GM10847 (cell line): ENCODE measurements around the gene RNF123.

Source experiments
- POLR2A ChIP-seq: IDR thresholded peaks from 2 replicates; pipeline ENCODE4 v1.6.1; 2011; ENCODE audit not compliant: insufficient read length; ENCODE audit errors: extremely low read depth

The RNF123 gene

DNA sequence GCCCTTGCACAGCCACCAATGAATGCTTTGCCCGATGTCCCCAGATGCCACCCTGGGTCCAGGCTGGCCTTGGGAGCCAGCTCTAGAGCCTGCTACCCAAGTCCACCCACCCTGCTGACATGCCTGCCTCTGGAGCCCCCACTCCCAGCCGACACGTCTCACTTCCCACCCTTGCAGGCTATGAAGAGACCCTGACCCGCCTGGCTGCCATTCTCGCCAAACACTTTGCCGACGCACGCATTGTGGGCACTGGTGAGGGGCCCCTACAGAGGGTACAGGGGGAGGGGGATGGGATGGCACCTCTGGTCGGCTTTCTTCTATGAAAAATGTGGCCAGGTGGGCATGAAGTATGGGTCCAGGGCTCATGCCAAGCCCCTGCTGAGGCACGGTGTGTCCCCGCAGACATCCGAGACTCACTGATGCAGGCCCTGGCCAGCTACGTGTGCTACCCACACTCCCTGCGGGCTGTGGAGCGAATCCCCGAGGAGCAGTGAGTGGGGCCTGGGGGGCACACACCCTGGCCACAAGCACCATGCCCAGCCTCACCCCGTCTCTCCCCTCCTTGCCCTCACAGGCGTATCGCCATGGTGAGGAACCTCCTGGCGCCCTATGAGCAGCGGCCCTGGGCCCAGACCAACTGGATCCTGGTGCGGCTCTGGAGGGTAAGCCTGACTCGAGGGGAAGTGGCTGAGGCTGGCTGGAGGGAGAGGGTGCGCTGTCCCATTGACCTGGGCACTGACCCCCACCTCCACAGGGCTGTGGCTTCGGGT lies 24.2 kb downstream of the RNF123 start:
- no peak for TF ChIP-seq POLR2A

DNA sequence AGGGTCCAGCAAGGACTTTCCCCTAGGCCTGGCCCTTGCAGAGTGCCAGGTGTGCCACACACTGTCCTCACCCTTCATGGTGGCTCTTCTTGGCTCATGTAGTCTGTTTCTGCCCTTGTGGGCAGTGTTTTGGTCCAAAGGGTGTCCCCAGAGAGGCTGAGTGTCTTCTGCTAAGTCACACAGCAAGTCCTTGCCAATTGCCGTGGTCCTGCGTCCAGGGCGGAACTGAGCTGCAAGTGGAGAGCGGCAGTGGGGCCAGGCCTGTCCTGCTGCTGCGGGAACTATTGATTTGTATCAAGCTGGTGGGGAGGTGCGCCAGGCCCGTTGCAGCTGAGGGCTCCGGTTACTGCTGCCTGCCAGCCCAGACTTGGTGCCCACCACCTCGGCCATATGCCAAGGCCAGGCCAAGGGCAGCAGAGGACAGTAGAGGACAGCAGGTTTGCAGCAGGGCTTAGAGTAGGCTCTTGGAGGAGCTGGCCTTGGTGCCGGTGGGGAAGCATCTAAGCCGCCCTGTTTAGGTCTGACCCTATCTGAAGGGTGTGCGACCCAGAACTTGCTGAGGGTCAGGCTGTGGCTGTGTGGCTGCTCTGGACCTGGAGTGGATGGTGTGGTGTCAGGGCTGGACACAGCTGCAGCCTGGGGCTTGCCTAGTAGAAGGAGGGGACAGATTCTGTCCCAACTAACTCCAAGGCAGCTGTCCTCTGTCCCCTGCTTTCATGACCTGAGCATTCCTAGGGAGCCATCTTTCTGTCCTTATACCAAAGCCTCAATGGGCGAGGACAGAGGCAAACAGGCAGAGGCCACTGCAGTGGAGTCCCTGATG lies 25.6 kb downstream of the RNF123 start:
- no peak for TF ChIP-seq POLR2A

DNA sequence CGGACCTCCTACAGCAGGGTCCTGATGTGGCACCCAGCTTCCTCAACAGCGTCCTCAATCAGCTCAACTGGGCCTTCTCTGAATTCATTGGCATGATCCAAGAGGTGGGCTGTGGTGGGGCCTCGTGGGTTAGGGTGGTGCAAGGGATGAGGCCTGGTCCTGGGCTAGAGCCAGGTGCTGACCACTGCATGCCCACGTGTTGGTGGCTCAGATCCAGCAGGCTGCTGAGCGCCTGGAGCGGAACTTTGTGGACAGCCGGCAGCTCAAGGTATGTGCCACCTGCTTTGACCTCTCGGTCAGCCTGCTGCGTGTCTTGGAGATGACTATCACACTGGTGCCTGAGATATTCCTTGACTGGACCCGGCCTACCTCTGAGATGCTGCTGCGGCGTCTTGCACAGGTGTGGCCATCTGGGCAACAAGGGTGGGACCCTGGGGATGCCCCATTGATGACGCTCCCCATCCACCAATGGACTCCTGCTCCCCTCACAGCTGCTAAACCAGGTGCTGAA lies 26.3 kb downstream of the RNF123 start:
- no peak for TF ChIP-seq POLR2A

DNA sequence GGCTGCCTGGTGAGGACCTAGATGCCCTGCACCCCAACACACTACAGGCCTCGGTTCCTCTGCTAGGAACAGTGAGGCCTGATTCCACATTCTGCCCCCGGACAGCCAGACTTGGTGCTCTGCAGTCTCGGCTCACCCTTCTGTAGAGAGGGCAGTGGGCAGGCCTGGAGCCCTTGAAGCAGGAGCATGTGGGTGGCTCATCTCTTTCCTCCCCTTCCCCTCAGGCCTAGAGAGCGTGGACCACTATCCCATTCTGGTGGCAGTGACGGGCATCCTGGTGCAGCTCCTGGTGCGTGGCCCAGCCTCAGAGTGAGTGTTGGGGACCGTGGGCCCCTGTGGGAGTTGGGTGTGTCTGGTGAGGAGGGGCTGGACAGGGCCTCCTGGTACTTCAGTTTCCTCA lies 26.8 kb downstream of the RNF123 start:
- no peak for TF ChIP-seq POLR2A

DNA sequence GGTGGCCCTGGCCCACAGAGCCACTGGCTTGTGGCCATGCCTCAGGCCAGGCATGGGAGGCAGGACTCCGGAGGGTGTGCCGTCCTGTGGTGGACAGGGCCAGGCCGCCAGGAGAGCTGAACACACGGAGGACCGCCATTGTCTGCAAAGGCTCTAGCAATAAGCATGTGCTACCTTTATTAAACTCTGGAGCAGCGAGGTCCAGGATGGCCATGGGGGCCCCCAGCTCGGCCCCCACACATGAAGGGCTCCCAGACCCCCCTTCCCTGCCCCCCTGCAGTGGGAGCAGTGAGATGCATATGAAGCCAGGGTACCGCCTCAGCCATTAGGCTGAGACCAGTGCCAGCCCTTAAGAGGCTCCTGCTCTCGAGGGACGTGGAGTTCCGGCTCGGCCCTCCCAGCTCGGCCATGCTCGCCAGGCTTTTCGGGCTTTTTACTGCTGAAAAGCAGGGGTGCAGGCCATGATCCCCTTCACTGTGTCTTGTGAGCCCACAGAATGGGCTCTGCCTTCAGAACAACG lies 27.4 kb downstream of the RNF123 start:
- TF ChIP-seq POLR2A = no peak

DNA sequence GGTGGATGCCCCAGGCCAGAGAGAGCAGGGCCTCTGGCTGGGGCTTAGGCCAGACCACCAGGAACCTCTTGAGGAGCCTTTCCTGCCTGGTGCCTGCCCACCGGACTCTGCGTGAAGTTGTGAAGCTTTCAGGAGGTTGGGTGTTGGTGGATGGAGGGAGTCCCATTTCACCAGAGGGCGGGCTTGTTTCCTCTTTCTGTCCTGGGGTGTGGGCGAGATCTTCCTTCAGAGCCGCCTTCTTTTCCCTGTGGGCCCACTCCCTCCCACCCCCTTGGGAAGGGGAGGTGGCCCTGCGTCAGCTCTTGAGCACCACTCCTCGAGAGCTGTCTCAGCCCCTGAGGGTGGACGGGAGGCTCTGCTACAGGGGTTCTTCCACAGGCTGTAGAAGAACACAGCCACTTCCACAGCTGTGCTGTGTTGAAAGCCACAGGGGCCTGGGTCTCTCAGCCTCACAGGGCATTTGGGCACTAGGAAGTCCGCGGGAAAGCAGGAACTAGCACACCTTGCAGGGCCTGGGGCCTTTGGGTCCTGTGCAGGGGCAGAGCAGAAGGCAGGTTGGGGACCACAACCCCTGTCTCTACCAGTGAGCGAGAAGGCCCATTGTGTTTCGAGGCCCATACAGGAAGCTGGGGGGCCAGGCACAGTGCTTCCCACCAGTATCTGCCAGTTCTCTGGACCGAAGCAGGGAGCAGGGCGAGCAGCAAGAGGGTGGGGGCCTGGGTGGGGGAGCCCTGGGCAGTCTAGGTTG lies 28.0 kb downstream of the RNF123 start:
- TF ChIP-seq POLR2A = no peak

DNA sequence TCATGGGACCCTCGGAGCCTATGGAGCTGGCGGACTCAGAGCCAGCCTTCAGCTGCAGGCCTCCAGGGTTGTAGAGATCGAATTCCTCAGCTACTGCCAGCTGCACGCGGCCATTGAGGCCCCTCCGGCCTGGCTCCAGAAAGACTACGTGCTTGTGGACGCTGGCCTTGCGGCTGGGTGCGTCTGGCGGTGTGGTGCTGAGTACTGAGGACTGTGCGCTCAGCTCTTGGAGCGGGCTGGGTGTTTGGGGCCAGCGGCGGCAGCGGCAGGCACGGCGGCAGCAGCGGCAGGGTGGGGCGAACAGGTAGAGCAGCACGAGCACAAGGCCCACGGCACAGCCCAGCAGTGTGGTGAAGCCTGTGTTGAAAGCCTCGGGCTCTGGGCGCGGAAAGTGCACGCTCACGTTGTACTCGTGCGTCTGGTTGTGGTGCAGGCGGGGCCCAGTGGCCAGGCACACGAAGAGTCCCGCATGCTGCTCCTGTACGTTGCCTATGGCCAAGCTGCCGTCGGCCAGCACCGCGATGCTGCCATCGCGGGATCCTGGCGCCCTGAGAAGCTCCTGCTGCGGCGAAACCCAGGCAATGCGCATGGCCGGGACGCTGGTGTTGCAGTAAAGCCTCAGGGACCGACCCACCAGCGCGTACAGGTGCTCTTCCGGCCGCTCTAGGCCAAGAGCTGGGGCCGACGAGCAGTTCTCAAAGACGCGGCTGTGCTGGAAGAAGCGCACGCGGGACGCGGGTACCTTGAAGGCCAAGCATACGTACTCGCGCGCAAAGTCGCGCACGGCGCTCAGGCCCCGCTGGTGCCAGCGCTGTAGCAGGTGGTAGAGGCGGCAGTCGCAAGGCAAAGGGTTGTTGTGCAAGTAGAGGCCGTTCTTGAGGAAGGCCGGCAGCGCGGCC lies 28.9 kb downstream of the RNF123 start:
- TF ChIP-seq POLR2A = peak; percentile 17

DNA sequence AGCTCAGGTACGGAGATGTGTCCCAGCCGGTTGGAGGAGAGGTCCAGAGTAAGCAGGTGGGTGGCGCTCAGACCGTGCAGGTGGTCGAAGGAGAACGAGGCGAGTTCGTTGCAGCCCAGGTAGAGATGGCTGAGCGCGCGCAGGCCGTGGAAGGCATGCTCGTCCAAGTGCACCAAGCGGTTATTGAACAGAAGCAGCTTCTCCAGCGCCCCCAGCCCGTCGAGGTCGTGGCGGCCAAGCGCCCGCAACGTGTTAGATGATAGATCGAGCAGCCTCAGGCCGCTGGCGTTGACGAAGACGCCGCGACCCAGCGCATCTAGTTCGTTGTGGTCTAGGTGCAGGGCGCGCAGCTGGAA lies 29.5 kb downstream of the RNF123 start:
- TF ChIP-seq POLR2A = no peak

DNA sequence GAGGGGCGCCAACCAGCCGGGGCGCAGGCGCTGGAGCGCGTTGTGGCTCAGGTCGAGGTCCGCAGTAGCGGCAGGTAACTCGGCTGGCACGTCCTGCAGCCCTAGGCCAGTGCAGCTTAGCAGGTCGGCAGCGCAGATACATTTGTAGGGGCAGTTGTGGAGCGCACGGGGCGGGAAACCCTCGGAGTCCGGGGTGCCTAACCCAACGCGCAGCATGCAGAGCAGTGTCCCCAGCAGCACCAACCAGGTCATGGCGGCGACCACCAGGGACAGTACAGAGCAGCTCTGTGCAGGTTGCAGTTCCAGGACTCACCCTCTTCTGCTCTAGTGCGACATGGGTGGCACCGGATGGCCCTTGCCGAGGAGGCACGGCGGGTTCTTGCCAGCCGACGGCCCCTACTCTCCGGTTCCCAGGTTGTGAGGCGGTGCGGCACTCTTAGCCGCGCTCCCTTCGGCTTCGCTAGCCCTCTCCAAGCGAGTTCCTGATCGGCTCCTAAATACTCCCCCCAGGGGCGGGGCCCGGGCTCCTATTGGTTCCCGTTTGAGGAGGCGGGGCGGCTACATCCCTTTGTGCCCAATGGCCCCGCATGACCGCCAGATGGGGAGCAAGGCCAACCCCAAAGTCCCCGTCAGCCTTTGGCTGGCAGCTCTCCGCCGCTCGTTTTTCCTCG lies 30.0 kb downstream of the RNF123 start, which contains the start of gene AMIGO3:
AMIGO3 (minus strand) TSS at position 471 of the 671 bp plus-strand sequence; CDS start at position 252, 219 bp downstream.
- peak; percentile 75 for TF ChIP-seq POLR2A

DNA sequence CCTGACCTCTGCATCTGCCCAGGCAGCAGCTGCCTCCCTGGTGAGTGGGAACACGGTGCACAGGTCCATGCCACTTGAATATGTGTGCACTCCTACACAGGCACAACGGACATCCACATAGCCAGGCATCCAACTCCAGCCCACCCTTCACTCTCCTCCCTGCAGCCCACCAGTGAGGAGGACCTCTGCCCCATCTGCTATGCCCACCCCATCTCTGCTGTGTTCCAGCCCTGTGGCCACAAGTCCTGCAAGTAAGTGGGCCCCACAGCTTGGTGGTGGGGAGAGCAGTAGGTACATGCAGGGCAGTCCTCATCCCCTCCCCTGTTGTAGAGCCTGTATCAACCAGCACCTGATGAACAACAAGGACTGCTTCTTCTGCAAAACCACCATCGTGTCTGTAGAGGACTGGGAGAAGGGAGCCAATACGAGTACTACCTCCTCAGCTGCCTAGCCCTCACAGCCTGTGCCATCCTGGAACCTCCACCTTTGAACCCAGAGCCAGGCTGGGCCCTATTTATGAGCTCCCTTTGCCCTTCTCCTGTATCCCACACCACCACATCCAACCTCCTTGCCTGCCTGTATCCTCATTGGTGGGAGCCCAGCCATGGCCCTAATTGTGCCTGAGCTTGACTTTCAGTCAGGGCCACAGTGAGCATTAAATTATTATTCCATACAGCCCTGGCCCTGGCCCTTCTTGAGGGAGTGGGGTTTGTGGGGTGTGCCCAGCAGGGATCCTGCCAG lies 31.7 kb downstream of the RNF123 start:
- TF ChIP-seq POLR2A = no peak

DNA sequence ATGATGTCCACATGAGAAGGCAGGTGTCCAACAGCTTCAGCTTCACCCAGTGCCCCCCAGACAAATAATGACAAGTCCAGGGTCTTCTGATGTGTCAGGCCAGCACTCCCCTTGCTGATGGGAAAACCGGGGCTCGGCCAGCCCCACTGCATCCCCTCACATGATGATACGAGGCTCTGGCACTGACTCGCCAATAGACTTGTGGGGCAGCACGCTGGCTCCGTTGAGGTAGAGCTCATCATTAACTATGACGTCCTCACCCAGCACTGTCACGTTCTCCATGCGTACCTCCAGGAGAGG lies 32.2 kb downstream of the RNF123 start:
- no peak for TF ChIP-seq POLR2A

DNA sequence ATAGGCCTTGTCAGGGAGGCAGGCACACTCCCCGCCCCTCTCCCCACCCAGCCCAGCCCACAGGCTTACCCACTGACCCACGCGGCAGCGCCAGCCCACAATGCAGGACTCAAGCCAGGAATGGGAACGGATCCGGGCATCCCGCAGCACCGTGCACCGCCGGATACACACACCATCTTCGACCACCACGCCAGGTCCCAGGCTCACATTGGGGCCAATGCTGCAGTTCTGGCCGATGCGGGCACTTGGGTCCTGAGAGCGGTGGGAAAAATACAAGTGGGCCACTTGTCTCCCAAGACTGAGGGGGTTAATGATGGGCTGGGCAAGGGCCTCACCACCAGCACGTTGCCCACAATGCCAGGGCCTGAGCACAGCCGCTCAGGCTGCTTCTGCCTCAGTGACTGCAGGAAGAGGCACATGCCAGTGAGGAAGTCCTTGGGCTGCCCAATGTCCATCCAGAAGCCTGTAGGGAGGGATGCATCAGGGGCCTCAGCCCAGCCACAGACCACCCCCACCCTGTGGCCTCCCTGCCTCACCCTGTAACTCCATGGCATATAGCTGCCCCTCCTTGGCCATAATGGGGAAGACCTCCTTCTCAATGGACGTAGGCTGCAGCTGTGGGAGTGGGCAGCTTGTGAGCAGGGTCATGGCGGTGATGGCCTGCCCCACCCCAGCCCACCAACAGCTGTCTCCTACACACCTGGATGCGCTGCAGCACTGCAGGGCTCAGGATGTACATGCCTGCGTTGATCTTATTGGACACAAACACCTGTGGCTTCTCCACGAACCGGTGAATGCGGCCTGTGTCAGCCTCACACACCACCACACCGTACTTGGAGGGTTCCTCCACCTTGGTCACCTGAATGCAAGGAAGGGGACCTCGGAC lies 32.8 kb downstream of the RNF123 start:
- no peak for TF ChIP-seq POLR2A
